GM18861 (cell line): ENCODE data around the gene RAB3B.
A peak's percentile ranks its signal among the peaks of the same experiment; 100 is the strongest.
"Not testable (repeated sequence)": the region's sequence is repeated elsewhere in the genome, so short reads cannot be mapped to it uniquely, and the experiment has no call there.

ENCODE experiments used
- ATAC-seq: cut with Tn5 transposase; IDR thresholded peaks from one replicate; pipeline ENCODE4 v1.9.1; 2021; ENCODE audit not compliant: unreplicated experiment

Gene RAB3B

DNA sequence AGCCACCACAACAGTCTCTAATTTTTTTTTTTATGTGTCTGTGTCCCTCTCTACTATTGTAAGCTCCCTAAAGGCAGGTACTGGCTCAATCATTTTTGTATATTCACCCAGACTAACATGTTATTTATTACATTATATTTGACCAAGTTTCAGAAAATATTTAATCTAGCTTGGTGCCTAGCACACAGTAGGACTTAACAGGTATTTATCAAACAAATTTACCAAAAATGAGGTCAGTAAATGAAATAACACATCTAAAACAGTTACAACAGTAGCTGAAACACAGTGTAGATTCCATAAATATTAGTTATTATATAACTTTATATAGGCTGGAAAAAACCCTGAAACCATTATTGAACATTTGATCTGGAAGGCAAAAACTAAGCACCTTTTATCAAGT, 114.7 kb downstream of the RAB3B start:
- no peak for ATAC-seq

- ATAC-seq = no peak
These were observed 115.2 kb downstream of the RAB3B start for GRCh38 chr1:51875291-51875772.

GRCh38 chr1:51873270-51873669, 117.2 kb downstream of the RAB3B start:
- ATAC-seq = not testable (repeated sequence)

DNA sequence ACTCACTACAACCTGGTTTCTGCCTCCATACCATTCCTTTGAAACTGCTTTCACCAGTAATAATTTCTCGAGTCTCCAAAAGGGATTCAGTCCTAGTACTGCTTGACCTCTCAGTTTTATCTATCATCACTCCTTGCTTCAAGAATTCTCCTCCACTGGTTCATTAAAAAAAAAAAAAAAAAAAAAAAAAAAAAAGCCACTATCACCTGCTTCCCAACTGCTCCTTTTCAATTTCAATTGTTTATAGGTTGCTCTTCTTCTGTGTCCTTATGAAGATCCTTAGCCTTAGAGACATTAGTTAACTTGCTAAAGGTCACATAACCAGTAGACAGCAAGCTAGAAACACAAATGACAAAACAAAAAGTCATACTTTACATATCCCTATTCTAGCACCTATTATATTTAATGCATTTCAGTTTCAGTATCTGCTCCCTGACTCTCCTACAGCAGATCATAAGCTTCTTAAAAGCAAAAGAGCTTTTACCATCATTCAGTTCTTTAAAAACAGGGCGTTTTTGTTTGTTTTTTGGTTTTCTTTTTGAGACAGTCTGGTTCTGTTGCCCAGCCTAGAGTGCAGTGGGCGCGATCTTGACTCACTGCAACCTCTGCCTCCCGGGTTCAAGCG, 119.0 kb downstream of the RAB3B start:
- no peak for ATAC-seq

- ATAC-seq = no peak
These were observed 119.7 kb downstream of the RAB3B start for GRCh38 chr1:51870603-51871350.

- ATAC-seq = no peak
These were observed 122.8 kb downstream of the RAB3B start for GRCh38 chr1:51867479-51868232.

GRCh38 chr1:51863384-51863783, 127.1 kb downstream of the RAB3B start:
- peak; percentile 50 for ATAC-seq

DNA sequence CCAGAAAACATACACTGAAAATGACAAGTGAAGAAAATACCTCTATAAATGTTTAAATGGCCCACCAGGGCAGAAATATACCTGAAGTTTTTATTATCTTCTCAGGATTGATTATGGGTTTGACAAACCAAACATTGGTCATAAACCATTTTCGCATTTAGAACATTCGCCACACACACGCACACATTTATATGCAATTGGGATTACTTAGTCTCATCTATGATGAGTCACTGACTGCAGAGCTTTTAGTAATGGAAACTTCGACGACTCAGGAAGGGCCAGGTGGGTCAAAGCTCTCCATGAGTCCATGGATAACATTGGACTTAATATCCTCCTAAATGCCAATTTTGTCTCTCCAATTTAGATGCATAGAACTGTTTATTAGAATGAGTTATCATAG, 128.8 kb downstream of the RAB3B start:
- ATAC-seq = no peak

- ATAC-seq = no peak
These were observed 130.8 kb downstream of the RAB3B start for GRCh38 chr1:51859735-51860134.

GRCh38 chr1:51859333-51859732, 131.2 kb downstream of the RAB3B start:
- no peak for ATAC-seq

- ATAC-seq = no peak
These were observed 131.6 kb downstream of the RAB3B start for GRCh38 chr1:51858892-51859291.
